Renal pelvis (tissue), 4 donors: ENCODE results near the gene SYT1. TPM values are rescaled to one million over a fixed set of nuclear protein-coding genes. Genes with fewer than 3 reads are reported as not detected.
A peak's percentile ranks its signal among the peaks of the same experiment; 100 is the strongest.

Experiments
- DNase-seq: peaks from one replicate; pipeline ENCODE4 v3.0.0-alpha.2; 2013
- polyA plus RNA-seq, 3 donors: library from polyadenylated mRNA; unstranded; fragments of 120-200 nt; gene quantifications; one replicate each; pipeline ENCODE4 v1.2.1, GENCODE V29; 2013; ENCODE audit not compliant: insufficient read length in 3 of 3

SYT1 gene
- polyA plus RNA-seq, 3 donors: 16.4 to 19.0 (median 17.3) TPM

GRCh38 chr12:79048962-79049361 is 184.4 kb downstream of the SYT1 start:
- no peak for DNase-seq

GRCh38 chr12:79053394-79053793 is 188.8 kb downstream of the SYT1 start:
- DNase-seq: no peak

- no peak for DNase-seq
Measured at GRCh38 chr12:79055926-79056674, 191.5 kb downstream of the SYT1 start.

- no peak for DNase-seq
Measured at GRCh38 chr12:79056775-79057174, 192.2 kb downstream of the SYT1 start.

- DNase-seq: no peak
Measured at GRCh38 chr12:79057540-79057939, 193.0 kb downstream of the SYT1 start.

- DNase-seq: no peak
Measured at GRCh38 chr12:79058342-79058741, 193.8 kb downstream of the SYT1 start.

GRCh38 chr12:79059557-79059956 is 195.0 kb downstream of the SYT1 start:
- DNase-seq: no peak

- DNase-seq: no peak
Measured at GRCh38 chr12:79063258-79063657, 198.7 kb downstream of the SYT1 start.

GRCh38 chr12:79067977-79068376 is 203.4 kb downstream of the SYT1 start:
- DNase-seq: no peak

GRCh38 chr12:79069009-79069408 is 204.4 kb downstream of the SYT1 start:
- DNase-seq: no peak

- no peak for DNase-seq
Measured at GRCh38 chr12:79071498-79071897, 206.9 kb downstream of the SYT1 start.

- no peak for DNase-seq
Measured at GRCh38 chr12:79073506-79073905, 208.9 kb downstream of the SYT1 start.

- no peak for DNase-seq
Measured at GRCh38 chr12:79082595-79082994, 218.0 kb downstream of the SYT1 start.

GRCh38 chr12:79083181-79083580 is 218.6 kb downstream of the SYT1 start:
- no peak for DNase-seq

- no peak for DNase-seq
Measured at GRCh38 chr12:79085106-79085682, 220.6 kb downstream of the SYT1 start.

GRCh38 chr12:79086541-79087296 is 222.1 kb downstream of the SYT1 start:
- peak; percentile 34 for DNase-seq

GRCh38 chr12:79098530-79098929 is 234.0 kb downstream of the SYT1 start:
- DNase-seq: no peak

GRCh38 chr12:79108962-79109361 is 244.4 kb downstream of the SYT1 start:
- no peak for DNase-seq

GRCh38 chr12:79114896-79115295 is 250.3 kb downstream of the SYT1 start:
- peak; percentile 39 for DNase-seq

GRCh38 chr12:79115743-79116142 is 251.2 kb downstream of the SYT1 start:
- no peak for DNase-seq

- DNase-seq: no peak
Measured at GRCh38 chr12:79119796-79120195, 255.2 kb downstream of the SYT1 start.

- DNase-seq: no peak
Measured at GRCh38 chr12:79121486-79121885, 256.9 kb downstream of the SYT1 start.

- DNase-seq: no peak
Measured at GRCh38 chr12:79124385-79124784, 259.8 kb downstream of the SYT1 start.
